Amygdala (tissue), 56 donors: Measurements from ENCODE around the gene BLID.
A peak's percentile ranks its signal among the peaks of the same experiment; 100 is the strongest.

Experiments used
- DNase-seq, 56 donors: peaks; one replicate each; lab custom pipeline; 2025; lab: John Stamatoyannopoulos, UW

The BLID gene

GRCh38 chr11:122085712-122086111 lies 30.3 kb downstream of the BLID start:
- no peak for DNase-seq

- no peak for DNase-seq
These were observed 30.8 kb downstream of the BLID start for GRCh38 chr11:122085264-122085663.

- DNase-seq: no peak
These were observed 33.8 kb downstream of the BLID start for GRCh38 chr11:122082205-122082604.

- no peak for DNase-seq
These were observed 34.9 kb downstream of the BLID start for GRCh38 chr11:122081073-122081472.

DNA sequence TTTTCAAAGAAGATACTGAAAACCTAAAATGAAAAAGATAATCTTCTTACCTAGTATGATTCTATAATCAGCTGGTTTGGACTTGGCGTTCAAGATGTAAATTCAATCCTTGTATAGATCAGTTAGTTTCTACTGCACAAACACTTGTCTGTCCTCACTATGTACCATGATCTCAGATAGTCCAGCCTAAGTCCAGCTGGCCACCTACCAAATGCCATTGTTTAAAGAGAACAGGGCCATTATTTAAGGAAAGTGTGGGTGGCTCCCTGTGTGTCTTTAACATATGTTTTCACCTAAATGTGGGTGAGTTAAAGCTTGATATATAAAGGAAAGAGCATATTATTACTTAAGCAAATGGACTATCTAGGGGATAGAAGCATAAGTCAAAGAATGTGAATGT lies 38.6 kb downstream of the BLID start:
- DNase-seq: peak in 8 of 56 donors; percentile 10 to 56 (median 27)

DNA sequence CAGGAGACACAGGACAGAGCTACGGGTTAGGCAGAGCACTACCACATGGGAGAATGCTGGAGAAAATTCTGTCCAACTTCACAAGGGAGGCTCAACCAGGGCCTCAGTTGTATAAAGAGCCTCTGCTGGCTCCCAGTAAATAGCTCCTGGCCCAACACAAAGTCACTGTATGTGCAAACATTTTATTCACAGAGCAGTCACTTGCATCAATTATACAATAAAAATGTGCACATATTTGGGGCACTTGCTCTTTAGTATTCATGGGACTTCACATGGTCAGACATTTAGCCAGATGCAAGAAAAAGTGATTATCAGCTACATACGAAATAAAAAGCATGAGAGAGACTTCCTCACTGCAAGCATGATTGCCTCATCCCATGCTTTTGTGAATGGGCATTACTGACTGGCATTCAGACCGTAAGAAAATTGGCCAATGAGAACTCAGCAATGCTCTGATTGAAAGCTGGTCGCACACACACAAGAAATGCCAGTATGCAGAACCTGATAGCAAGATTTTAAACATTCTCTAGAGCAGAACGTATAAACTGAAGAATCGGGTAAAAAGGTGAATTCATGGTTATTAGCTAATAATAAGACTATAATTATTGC lies 39.4 kb downstream of the BLID start:
- peak in 13 of 56 donors; percentile 14 to 69 (median 37) for DNase-seq

DNA sequence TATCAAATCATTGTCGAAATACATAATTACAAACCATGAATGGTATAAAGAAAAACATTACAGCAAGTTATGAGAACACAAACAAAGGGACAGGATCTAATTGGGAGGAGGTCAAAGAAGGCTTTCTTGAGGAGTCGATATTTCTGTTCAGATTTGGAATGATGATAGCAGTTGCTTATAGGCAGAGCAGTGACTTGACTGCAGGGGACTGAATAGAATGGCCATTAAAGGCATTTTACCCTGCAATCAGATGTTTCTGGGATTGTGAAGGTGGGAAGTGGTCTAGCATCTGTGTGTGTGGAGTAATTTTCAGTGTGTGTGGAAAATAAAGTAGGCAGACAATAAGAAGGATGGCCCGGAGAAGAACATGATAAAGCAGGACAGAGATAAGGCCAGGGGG lies 41.0 kb downstream of the BLID start:
- no peak for DNase-seq

GRCh38 chr11:122074022-122074421 lies 42.0 kb downstream of the BLID start:
- no peak for DNase-seq

DNA sequence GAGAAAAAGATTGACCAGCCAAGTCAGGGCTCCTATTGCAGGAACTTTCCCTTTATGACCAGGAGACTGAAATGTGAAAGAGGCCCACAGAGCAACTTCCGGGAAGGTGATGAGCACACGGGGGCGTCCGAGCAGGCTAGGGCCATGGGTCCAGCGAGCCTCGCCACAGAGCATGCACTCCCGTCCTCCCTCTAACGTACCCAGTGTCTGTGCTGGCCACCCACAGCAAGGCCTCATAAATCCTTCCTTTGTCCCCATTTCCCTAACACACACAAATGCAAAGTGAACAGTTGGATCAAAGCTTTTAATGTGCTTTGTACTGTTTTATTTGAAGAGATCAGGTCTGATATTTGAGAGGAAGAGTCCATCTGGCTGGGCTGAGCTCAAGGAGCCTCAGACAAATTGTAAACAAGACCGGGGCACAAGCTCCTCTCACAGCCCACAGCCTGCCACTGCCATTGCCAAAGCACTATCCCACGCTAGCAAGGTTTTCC lies 44.3 kb downstream of the BLID start:
- peak in 32 of 56 donors; percentile 5 to 63 (median 36) for DNase-seq

DNA sequence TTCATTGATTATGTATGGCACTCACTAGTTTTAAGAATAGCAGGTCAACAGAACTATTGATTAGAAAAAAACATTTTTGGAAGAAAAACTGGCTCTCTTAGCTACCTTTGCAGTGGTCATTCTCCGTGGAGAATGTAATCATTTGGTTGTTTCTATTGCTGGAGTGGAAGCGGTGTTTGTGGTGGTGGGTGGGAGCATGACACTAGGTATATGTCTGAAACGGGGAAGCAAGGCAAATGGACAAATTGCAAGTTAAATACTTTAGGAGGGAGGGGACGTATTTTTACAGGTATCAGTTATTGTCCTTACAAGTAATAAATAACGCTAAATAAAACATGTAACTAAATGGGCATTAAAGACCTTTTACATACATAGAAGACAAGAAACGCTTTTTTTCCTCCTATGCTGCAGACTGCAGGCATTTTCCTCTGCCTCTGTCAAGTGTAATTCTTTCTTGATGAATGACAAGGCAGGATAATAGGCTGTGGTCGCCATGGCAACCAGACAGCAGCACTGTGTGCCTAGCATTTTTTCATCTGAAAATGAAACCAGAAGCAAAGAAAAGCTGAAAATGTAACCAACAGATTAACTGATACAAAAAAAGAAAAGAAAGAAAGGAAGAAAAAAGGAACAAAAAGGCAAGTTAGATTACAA lies 46.2 kb downstream of the BLID start:
- DNase-seq: peak in 43 of 56 donors; percentile 9 to 85 (median 51)

- no peak for DNase-seq
These were observed 47.2 kb downstream of the BLID start for GRCh38 chr11:122068837-122069236.

DNA sequence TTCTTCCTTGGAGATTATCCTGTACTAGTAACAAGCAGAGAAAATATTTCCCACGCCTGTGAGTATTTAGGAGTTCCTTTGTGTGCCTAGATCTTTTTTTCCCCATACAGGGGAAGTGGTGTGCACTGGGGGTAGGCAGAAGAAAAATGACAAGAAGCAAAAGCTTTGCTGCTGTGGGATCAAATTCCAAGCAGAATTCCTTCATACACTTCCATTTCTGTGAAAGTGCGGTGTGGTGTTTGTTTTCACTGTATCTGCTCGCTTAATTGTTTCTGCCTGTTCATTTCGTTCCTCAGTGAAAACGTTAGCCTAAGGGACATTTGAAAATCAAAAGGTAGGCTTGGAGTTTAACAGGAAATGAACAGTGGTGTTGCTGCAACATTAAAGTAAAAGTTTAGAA lies 47.9 kb downstream of the BLID start:
- no peak for DNase-seq
